ENCODE results near the gene OR4C11.

Gene OR4C11, protein sequence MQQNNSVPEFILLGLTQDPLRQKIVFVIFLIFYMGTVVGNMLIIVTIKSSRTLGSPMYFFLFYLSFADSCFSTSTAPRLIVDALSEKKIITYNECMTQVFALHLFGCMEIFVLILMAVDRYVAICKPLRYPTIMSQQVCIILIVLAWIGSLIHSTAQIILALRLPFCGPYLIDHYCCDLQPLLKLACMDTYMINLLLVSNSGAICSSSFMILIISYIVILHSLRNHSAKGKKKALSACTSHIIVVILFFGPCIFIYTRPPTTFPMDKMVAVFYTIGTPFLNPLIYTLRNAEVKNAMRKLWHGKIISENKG

DNA sequence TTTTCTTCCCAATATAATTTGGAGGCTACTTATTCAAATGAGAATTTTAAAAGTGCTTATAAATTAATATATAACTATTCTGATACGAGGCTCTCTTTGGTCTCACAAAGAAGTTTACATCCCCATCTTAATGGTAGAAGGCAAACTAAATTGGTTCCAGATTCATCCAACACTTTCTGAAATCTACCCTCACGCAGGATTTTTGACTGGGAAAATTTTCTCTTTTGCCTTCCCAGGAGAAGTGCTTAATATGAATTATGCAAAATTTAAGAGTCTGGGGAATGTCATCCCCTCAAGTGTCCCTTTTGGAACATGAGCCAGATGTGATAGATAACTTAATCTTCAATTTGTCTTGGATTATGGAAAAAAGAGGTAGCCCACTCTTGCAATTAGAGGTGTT is at the start of gene OR4C11:
TSS of gene OR4C11 (minus strand) at position 101 of the 400 bp plus-strand sequence. CDS start 3,272 bp downstream, outside the sequence.
- DNase-seq: no peak

DNA sequence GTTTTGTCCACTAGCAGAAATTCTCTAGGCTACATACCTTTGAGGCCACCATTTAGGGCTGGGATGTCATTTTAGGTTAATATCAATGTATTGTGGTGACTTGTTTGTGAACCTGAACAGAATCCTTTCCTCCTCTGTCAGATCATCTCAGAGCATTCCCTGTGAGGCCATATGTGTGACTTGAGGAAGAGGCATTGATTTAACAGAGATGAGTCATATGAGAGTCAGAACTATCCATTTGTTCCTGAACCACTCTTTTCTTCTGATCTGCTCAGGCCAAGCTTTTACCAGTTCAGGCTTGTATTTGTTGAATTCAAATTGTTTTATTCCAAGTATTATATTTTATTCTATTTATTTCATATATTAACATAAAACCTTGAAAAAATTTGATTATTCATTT is 47.7 kb upstream of the OR4C11 start:
- DNase-seq: no peak

DNA sequence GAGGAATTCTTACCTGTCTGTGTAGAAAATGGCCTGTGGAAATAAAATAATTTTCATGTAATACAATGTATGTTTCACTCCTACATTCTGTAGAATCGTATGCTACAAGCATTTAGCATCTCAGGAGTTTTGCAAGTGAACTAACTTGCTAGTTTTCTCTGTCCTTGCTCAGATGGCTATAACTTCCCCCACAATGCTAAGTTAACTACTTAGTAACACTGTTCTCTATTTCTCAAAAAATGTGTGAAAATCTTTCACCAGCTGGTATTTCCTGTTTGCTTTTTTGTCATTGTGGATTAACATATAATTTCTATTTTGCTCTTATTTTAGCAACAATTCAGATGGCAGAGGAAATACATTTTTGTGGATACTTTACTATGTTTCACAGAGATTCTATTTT is 45.1 kb upstream of the OR4C11 start:
- DNase-seq: no peak

DNA sequence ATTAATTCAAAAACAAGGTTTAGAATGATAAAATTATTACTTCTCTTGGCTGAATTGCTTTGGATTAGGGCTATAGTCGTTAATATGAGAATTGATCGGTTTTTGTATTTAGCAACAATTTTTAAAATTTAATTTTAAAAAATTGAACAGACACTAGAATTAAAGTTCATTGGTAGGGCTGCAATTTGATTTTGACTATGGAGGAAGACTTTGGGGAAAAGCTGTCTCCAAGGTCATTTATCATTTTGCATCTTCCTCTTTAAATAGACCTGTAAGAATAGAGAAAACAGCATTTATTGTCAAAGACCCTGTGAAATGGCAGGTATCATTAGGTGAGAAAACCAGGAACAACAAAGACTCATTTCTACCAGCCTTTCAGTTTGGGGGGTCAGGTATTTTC is 40.6 kb upstream of the OR4C11 start, which contains the start of gene OR4S2:
TSS of gene OR4S2 (plus strand) at position 301 of the 400 bp plus-strand sequence. CDS start 2,577 bp downstream, outside the sequence.
- no peak for DNase-seq

DNA sequence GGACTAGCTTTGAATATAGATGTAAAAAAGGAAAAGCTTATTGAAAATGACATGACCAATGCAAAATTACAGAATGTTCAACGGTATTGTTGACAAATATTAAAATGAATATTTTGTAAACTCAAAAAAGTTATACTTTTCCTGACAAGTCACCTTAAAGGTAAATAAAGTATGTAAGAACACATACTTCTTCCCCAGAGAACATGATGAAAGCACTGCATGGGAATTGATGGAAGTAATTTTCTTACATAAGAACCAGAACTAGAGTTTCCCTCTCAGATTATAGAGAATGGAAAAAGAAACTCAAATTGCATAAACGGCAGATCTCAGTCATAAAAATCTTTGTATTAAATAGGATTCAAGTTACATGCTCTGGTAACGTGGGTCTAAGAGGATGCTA is 27.4 kb upstream of the OR4C11 start, which contains the start of gene OR4P4:
TSS of gene OR4P4 (plus strand) at position 301 of the 400 bp plus-strand sequence.
- no peak for DNase-seq

DNA sequence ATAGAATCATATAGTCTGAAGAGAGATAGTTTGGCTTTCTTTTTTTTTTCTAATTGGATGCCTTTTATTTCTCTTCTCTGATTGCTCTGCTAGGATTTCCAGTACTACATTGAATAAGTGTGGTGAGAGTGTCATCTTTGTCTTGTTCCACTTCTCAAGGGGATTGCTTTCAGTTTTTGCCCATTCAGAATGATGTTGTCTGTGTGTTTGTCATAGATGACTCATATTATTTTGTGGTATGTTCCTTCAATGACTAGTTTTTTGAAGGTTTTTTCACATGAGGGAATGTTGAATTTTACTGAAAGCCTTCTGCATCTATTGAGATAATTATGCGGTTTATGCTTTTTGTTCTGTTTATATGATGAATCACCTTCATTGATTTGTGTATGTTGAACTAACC is 17.1 kb upstream of the OR4C11 start:
- DNase-seq: no peak

DNA sequence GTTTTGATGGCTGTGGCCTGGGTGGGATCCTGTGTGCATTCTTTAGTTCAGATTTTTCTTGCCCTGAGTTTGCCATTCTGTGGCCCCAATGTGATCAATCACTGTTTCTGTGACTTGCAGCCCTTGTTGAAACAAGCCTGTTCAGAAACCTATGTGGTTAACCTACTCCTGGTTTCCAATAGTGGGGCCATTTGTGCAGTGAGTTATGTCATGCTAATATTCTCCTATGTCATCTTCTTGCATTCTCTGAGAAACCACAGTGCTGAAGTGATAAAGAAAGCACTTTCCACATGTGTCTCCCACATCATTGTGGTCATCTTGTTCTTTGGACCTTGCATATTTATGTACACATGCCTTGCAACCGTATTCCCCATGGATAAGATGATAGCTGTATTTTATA is 34.9 kb downstream of the OR4C11 start:
- no peak for DNase-seq

DNA sequence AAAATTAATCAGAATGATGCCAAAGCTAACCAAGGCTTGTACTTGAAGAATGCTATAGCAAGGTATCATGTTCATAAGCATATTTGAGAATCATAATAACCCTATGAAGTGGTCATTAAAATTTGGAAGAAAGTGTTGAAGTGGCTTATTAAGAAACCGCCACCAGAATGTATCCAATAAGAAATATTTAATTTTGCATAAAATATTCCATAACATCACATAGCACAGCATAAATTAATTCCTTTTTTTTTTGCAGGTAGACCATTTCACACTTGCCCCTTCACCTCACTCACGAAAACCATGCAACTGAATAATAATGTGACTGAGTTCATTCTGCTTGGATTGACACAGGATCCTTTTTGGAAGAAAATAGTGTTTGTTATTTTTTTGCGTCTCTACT is 35.6 kb downstream of the OR4C11 start, which contains the start of gene OR4C16:
TSS of gene OR4C16 (plus strand) at position 301 of the 400 bp plus-strand sequence. CDS start at position 301, 0 bp downstream.
- no peak for DNase-seq

DNA sequence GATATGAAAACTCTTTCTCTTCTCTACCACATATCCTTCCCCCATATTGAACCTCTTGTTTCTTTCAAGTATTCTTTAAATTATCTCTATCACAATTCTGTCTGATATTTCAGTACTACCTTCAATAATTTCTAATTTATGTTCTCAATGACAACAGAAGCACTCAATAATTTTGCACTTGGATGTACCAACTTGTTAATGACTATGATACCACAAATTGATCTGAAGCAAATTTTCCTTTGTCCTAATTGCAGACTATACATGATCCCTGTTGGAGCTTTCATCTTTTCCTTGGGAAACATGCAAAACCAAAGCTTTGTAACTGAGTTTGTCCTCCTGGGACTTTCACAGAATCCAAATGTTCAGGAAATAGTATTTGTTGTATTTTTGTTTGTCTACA is 53.3 kb downstream of the OR4C11 start, which contains the start of gene OR4C15:
TSS of gene OR4C15 (plus strand) at position 301 of the 400 bp plus-strand sequence. CDS start at position 301, 0 bp downstream.
- no peak for DNase-seq

All from NCI-H1417 treated with DMSO at 0.1 percent for 48 hours (cell line).